Brain microvascular endothelial cell (primary cell): Measurements from ENCODE around the gene ANKRD40CL.

Source experiments
- DNase-seq: peaks from one replicate; pipeline ENCODE4 v3.0.0-alpha.2; 2020
- H3K27ac ChIP-seq: fragments of 250-450 bp; sonication (Bioruptor Pico); 2 replicates; pipeline ENCODE4 v1.5.1; 2020; ENCODE audit warnings: mild to moderate bottlenecking, moderate library complexity
- H3K27me3 ChIP-seq: fragments of 250-450 bp; sonication (Bioruptor Pico); replicated peaks from 2 replicates; pipeline ENCODE4 v1.5.1; 2020; ENCODE audit warnings: mild to moderate bottlenecking
- H3K36me3 ChIP-seq: fragments of 250-450 bp; sonication (Bioruptor Pico); replicated peaks from 2 replicates; pipeline ENCODE4 v1.5.1; 2020; ENCODE audit warnings: mild to moderate bottlenecking
- H3K4me3 ChIP-seq: 2 replicates; pipeline ENCODE4 v1.5.1; 2011; ENCODE audit warnings: low read depth, mild to moderate bottlenecking, control low read depth, low read length, moderate library complexity
- in situ Hi-C: cut with HindIII; loops from 2 replicates; pipeline ENCODE4 v1.10.0; 2017; ENCODE audit warnings: low sequenced_read_pairs, low pct_ligation_motif_present
- TF ChIP-seq, protein P1 (sequence below): IDR thresholded peaks from 2 replicates; pipeline ENCODE4 v1.5.1; 2011; ENCODE audit warnings: low read depth, mild to moderate bottlenecking, moderate library complexity, low read length, control low read depth, inconsistent platforms; ENCODE audit errors: missing control alignments

ANKRD40CL gene

DNA sequence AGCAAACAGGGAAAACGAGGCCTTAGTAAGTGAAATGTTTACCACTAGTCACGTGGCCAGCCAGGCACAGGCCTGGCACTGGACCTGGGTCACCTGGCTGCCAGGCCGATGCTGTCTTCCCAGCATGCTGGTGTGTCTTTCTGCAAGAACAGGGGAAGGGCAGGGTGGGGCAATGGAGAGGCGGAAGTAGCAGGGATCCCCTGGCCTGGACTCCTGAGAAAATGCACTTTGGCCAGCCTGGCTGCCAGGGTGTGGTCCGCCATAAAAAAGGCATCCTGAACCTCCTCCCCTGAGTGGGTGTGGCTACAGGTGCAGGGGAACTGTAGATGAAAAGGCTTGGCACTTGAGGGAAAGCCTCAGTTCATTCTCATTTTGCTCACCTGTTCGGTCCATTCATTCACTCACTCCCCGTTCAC lies 1.0 kb upstream of the ANKRD40CL start:
- in situ Hi-C loops, result no loop called here
- no peak overlapping the region for H3K27ac ChIP-seq
- TF ChIP-seq, protein P1, sequence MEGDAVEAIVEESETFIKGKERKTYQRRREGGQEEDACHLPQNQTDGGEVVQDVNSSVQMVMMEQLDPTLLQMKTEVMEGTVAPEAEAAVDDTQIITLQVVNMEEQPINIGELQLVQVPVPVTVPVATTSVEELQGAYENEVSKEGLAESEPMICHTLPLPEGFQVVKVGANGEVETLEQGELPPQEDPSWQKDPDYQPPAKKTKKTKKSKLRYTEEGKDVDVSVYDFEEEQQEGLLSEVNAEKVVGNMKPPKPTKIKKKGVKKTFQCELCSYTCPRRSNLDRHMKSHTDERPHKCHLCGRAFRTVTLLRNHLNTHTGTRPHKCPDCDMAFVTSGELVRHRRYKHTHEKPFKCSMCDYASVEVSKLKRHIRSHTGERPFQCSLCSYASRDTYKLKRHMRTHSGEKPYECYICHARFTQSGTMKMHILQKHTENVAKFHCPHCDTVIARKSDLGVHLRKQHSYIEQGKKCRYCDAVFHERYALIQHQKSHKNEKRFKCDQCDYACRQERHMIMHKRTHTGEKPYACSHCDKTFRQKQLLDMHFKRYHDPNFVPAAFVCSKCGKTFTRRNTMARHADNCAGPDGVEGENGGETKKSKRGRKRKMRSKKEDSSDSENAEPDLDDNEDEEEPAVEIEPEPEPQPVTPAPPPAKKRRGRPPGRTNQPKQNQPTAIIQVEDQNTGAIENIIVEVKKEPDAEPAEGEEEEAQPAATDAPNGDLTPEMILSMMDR, result no peak
- H3K4me3 ChIP-seq, result no peak overlapping the region
- no peaks in the 10 kb centered on the region for H3K36me3 ChIP-seq
- H3K27me3 ChIP-seq, result no peaks in the 10 kb centered on the region
- DNase-seq, result no peak

DNA sequence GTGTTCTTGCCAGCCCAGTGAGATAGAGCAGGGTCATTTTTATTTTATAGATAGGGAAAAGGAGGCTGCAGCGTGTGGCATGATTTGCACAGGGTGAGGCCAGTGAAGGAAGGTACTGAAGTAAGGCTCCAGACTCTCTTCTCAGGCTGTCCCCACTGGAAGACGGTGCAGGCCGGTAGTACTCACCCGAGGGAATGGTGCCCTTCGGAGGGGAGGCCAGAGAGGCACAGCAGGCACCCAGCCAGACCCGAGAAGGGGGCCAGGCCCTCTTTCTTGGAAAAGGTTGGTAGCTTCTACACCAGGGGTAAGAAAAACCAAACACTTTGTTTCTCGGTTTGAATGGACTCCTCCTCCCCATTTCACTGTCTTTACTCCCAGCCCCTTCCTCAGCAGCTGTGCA lies 288 bp downstream of the ANKRD40CL start:
- Histone ChIP-seq H3K27me3 (no peaks in the 10 kb centered on the region), H3K27ac (no peak overlapping the region), H3K36me3 (no peaks in the 10 kb centered on the region), H3K4me3 (no peak overlapping the region)
- TF ChIP-seq, protein P1, result no peak
- DNase-seq, result no peak
- in situ Hi-C loops, result no loop called here

DNA sequence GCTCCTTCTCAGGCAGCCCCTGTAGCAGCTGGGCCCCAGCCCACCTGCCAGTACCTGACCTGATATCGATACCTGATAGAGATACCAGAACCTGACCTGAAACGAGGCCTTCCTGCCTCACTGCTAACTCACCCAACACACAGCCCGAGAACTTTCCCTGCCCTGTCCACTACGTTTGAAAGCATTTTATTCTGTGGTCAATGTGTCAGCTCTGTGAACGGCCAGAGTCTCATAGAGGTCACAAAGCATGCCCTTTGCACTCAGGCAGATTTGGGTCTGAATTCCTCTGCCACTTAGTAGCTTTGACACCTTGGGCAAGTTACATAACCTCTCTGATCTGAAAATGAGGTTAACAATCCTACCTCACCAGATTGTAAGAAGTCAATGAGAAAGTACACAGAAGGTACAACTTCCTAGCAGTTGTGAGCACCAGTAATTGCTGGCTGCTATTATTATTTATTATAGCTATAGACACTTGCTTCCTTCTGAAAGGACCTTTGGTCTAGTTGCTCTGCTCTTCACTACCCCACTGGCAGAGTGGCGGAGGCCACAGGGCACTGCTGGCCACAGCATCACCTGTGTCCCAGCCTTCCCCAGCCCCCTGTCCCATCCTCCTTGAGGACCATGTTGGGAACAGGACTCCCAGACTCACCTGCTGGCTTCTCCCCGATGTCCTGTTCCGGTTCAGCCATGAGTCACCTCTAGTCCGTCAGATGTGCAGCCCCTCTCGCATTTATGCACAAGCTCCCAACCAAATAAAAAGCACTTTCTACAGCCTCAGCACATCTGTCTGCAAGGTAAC lies 895 bp downstream of the ANKRD40CL start:
- Histone ChIP-seq H3K4me3 (no peak overlapping the region), H3K27me3 (no peaks in the 10 kb centered on the region), H3K36me3 (no peaks in the 10 kb centered on the region), H3K27ac (no peak overlapping the region)
- DNase-seq, result no peak
- in situ Hi-C loops, result no loop called here
- TF ChIP-seq, protein P1, result no peak

DNA sequence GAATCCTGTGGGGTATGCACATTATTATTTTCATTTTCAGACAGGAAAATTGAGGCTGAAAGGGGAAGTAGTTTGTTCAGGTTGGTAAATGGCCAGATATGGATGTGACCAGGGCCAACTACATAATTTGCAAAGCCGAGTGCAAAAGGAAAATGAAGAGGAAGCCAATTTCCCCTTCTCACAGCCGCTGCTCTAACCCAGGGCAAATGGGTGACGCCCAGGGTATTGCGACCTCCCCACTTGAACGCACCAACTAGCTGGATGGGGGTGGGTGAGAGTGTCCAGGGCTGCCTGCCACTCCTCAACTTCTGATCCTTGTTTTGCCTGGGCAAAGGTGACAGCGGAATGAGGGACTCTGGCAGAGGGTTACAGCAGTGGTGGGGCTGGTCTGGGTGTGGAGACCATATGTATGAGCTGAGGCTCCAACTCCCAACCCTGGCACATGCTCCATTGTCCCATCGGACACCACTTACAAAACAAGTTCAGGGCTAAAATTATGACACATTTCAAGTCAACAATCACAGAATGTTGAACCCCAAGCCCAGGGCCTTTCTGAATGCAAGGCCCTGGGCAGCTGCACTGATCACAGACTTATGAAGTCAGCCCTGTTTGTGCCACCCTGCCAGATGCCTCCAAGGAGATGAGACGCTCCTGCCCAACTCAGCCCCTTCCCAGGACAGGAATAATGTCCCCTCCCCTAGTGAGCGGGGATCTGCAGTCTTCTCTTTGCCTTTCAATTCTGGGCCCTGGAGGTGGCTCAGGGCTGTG lies 1.7 kb downstream of the ANKRD40CL start:
- Histone ChIP-seq H3K36me3 (no peaks in the 10 kb centered on the region), H3K27ac (no peak overlapping the region), H3K27me3 (no peaks in the 10 kb centered on the region), H3K4me3 (no peak overlapping the region)
- in situ Hi-C loops, result no loop called here
- TF ChIP-seq, protein P1, result no peak
- DNase-seq, result no peak

DNA sequence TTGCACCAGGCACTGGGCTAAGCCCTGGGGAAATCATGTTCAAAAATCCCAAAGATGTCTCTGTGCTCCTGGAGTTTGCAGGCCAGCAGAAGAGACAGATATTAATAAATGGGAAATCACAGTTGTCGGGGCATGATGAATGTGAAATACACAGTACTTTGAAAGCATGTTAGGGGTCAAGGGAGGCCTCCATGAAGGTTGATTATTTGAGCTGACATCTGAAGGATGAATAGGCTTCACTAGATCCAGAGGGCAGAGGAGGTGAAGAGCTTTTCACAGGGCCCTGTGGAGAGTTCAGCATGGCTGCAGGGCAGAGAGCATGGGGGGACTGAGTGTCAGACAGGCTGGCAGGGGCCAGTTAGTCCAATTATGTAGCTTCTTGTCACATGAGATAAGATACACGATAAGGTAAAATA lies 2.6 kb downstream of the ANKRD40CL start:
- no peak for DNase-seq
- no peak overlapping the region for H3K4me3 ChIP-seq
- no peak overlapping the region for H3K27ac ChIP-seq
- H3K36me3 ChIP-seq, result no peaks in the 10 kb centered on the region
- TF ChIP-seq, protein P1, result no peak
- in situ Hi-C loops, result no loop called here
- H3K27me3 ChIP-seq, result no peaks in the 10 kb centered on the region
